Measurements from ENCODE around the gene ITPR2.

The ITPR2 gene

GRCh38 chr12:26287671-26288381 is 545.2 kb downstream of the ITPR2 start:
- no peak overlapping the region for H3K4me3 ChIP-seq (ENCODE audit: low read depth, low read length)
- TF ChIP-seq CTCF (IDR thresholded peaks at IDR 0.05; ENCODE audit: low read depth, low read length), result no peak
